GM18520 (cell line): ENCODE data around the gene DYRK1B.
"Not testable (repeated sequence)": the region's sequence is repeated elsewhere in the genome, so short reads cannot be mapped to it uniquely, and the experiment has no call there.

Source experiments
- ATAC-seq: cut with Tn5 transposase; IDR thresholded peaks from one replicate; pipeline ENCODE4 v1.9.1; 2021; ENCODE audit not compliant: unreplicated experiment

DYRK1B gene

GRCh38 chr19:39814111-39814510 lies 19.9 kb downstream of the DYRK1B start:
- ATAC-seq: not testable (repeated sequence)

GRCh38 chr19:39813264-39813993 lies 20.5 kb downstream of the DYRK1B start:
- no peak for ATAC-seq

GRCh38 chr19:39811064-39811463 lies 22.9 kb downstream of the DYRK1B start:
- ATAC-seq: no peak

- ATAC-seq: no peak
Observed at GRCh38 chr19:39810424-39810823, 23.5 kb downstream of the DYRK1B start.

GRCh38 chr19:39809368-39809767 lies 24.6 kb downstream of the DYRK1B start:
- ATAC-seq: no peak

GRCh38 chr19:39808688-39809087 lies 25.3 kb downstream of the DYRK1B start:
- not testable (repeated sequence) for ATAC-seq

- ATAC-seq: no peak
Observed at GRCh38 chr19:39807846-39808364, 26.1 kb downstream of the DYRK1B start.

GRCh38 chr19:39805104-39805503 lies 28.9 kb downstream of the DYRK1B start:
- no peak for ATAC-seq

- ATAC-seq: no peak
Observed at GRCh38 chr19:39802958-39803357, 31.0 kb downstream of the DYRK1B start.

- ATAC-seq: no peak
Observed at GRCh38 chr19:39797083-39797482, 36.9 kb downstream of the DYRK1B start.

- no peak for ATAC-seq
Observed at GRCh38 chr19:39796000-39796498, 37.9 kb downstream of the DYRK1B start.

- no peak for ATAC-seq
Observed at GRCh38 chr19:39795001-39795400, 39.0 kb downstream of the DYRK1B start.

- ATAC-seq: no peak
Observed at GRCh38 chr19:39792999-39793546, 40.9 kb downstream of the DYRK1B start.

GRCh38 chr19:39788244-39788643 lies 45.7 kb downstream of the DYRK1B start:
- ATAC-seq: no peak

- ATAC-seq: no peak
Observed at GRCh38 chr19:39780894-39781293, 53.1 kb downstream of the DYRK1B start.

GRCh38 chr19:39778763-39779162 lies 55.2 kb downstream of the DYRK1B start, which contains the start of gene LEUTX:
TSS of gene LEUTX (plus strand) at chr19:39778854. CDS start at chr19:39778921, 67 bp downstream.
- ATAC-seq: no peak
